HL-60 (cell line): ENCODE results near the gene YBEY.

Source experiments
- DNase-seq, 2 experiments: peaks; one replicate each; pipeline ENCODE4 v3.0.0-alpha.2; 2010 to 2020; ENCODE audit warnings: low read depth in 1 of 2, low spot score in 1 of 2
- H3K27ac ChIP-seq: fragments of 250-450 bp; sonication (Bioruptor Pico); replicated peaks from 2 replicates; pipeline ENCODE4 v1.5.1; 2020; ENCODE audit warnings: mild to moderate bottlenecking, moderate library complexity
- H3K27me3 ChIP-seq: fragments of 250-450 bp; sonication (Bioruptor Pico); 2 replicates; pipeline ENCODE4 v1.5.1; 2021; ENCODE audit warnings: mild to moderate bottlenecking, moderate library complexity; ENCODE audit not compliant: insufficient read depth, poor library complexity, severe bottlenecking
- H3K4me3 ChIP-seq: replicated peaks from 2 replicates; pipeline ENCODE4 v1.5.1; 2011; ENCODE audit warnings: mild to moderate bottlenecking, control low read depth, low read length; ENCODE audit not compliant: insufficient read depth
- GABPA ChIP-seq: IDR thresholded peaks from 2 replicates; pipeline ENCODE4 v1.6.1; 2012; ENCODE audit warnings: low read depth
- POLR2AphosphoS5 ChIP-seq: IDR thresholded peaks from 2 replicates; pipeline ENCODE4 v1.6.1; 2012; ENCODE audit warnings: low read depth
- SPI1 ChIP-seq: IDR thresholded peaks from 2 replicates; pipeline ENCODE4 v1.6.1; 2012; ENCODE audit warnings: low read depth, mild to moderate bottlenecking, borderline replicate concordance
- TF ChIP-seq, protein P1 (sequence below): IDR thresholded peaks from 2 replicates; pipeline ENCODE4 v1.6.1; 2012; ENCODE audit warnings: low read depth; ENCODE audit not compliant: insufficient replicate concordance
- TF ChIP-seq, protein P2 (sequence below): IDR thresholded peaks from one replicate; pipeline ENCODE4 v1.5.1; 2011; ENCODE audit warnings: low read length, control low read depth, inconsistent platforms; ENCODE audit not compliant: insufficient read depth

YBEY gene

DNA sequence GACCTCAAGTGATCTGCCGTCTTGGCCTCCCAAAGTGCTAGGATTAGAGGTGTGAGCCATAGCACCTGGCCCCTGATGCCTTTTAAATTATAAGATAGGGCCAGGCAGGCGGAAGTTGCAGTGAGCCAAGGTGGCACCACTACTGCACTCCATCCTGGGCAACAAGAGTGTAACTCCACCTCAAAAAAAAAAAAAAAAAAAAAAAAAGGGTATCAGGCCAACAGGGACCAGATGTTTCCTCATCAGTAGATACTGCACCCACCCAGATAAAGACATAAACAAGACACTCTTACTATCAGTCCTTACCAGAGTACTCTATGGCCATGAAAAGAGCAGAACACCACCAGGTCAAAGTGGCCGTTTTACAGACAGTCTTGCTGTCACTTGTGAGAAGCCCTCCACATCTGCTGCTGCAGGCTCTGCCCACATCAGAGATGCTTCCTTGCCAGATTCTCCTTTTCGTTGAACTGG is 34.2 kb downstream of the YBEY start:
- H3K4me3 ChIP-seq: no peak overlapping the region; the same call in 1 of the 2 replicates
- H3K27ac ChIP-seq: no peak overlapping the region

DNA sequence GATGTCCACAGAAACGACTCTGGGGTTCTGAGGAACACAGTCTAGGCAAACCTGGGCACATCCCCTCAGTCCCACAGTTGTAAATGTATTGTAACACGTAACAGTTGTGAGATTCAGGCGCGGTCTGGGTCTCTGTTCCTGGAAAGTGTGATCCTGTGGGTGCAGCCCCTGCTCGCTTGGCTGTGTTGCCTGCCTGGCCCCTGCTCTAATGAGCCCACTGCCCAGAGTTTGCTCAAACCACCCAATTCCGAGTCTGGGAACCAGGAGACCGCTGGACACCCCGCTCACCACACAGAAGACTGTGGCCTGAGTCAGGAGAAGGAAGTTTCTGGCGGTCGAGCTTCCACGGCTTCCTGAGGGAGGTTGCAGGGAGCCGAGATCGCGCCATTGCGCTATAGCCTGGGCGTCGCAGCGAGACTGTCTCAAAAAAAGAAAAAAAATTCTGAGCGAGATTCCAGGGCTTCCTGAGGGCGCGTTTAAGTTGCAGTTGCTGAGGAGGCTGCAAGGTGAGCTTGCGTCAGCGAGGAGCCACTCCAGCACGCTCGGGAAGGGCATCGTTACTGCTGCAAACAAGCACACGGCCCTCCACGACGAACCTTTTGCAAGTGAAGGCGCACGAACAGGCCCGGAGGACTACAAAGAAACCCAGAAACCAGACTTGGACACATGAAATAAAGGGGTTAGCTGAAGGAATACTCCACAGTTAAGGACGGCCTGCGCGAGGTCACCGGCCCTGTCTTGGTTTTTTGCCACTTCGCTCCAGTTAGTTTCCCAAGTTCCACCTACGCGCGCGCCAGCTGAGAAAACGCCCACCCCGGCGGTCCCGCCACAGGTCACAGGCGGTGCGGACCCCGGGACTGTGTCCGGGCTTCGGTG is 36.4 kb downstream of the YBEY start:
- TF ChIP-seq GABPA (no peak), POLR2AphosphoS5 (no peak; the same call in 1 of the 2 replicates), SPI1 (no peak)
- TF ChIP-seq, protein P1, sequence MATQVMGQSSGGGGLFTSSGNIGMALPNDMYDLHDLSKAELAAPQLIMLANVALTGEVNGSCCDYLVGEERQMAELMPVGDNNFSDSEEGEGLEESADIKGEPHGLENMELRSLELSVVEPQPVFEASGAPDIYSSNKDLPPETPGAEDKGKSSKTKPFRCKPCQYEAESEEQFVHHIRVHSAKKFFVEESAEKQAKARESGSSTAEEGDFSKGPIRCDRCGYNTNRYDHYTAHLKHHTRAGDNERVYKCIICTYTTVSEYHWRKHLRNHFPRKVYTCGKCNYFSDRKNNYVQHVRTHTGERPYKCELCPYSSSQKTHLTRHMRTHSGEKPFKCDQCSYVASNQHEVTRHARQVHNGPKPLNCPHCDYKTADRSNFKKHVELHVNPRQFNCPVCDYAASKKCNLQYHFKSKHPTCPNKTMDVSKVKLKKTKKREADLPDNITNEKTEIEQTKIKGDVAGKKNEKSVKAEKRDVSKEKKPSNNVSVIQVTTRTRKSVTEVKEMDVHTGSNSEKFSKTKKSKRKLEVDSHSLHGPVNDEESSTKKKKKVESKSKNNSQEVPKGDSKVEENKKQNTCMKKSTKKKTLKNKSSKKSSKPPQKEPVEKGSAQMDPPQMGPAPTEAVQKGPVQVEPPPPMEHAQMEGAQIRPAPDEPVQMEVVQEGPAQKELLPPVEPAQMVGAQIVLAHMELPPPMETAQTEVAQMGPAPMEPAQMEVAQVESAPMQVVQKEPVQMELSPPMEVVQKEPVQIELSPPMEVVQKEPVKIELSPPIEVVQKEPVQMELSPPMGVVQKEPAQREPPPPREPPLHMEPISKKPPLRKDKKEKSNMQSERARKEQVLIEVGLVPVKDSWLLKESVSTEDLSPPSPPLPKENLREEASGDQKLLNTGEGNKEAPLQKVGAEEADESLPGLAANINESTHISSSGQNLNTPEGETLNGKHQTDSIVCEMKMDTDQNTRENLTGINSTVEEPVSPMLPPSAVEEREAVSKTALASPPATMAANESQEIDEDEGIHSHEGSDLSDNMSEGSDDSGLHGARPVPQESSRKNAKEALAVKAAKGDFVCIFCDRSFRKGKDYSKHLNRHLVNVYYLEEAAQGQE: no peak
- TF ChIP-seq, protein P2, sequence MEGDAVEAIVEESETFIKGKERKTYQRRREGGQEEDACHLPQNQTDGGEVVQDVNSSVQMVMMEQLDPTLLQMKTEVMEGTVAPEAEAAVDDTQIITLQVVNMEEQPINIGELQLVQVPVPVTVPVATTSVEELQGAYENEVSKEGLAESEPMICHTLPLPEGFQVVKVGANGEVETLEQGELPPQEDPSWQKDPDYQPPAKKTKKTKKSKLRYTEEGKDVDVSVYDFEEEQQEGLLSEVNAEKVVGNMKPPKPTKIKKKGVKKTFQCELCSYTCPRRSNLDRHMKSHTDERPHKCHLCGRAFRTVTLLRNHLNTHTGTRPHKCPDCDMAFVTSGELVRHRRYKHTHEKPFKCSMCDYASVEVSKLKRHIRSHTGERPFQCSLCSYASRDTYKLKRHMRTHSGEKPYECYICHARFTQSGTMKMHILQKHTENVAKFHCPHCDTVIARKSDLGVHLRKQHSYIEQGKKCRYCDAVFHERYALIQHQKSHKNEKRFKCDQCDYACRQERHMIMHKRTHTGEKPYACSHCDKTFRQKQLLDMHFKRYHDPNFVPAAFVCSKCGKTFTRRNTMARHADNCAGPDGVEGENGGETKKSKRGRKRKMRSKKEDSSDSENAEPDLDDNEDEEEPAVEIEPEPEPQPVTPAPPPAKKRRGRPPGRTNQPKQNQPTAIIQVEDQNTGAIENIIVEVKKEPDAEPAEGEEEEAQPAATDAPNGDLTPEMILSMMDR: no peak
- Histone ChIP-seq H3K4me3 (peak overlapping the region; percentile 92), H3K27ac (peak overlapping the region; percentile 100), H3K27me3 (no peaks in the 10 kb centered on the region)
- DNase-seq: peak in 1 of 2 experiments; percentile 37

More for the DNA sequence above, 34.2 kb downstream of the YBEY start:
- no peak for TF ChIP-seq GABPA
- no peak for TF ChIP-seq POLR2AphosphoS5
- no peak for TF ChIP-seq SPI1
- TF ChIP-seq, protein P2: no peak
- TF ChIP-seq, protein P1: no peak
- DNase-seq: no peak
- H3K27me3 ChIP-seq: no peaks in the 10 kb centered on the region

DNA sequence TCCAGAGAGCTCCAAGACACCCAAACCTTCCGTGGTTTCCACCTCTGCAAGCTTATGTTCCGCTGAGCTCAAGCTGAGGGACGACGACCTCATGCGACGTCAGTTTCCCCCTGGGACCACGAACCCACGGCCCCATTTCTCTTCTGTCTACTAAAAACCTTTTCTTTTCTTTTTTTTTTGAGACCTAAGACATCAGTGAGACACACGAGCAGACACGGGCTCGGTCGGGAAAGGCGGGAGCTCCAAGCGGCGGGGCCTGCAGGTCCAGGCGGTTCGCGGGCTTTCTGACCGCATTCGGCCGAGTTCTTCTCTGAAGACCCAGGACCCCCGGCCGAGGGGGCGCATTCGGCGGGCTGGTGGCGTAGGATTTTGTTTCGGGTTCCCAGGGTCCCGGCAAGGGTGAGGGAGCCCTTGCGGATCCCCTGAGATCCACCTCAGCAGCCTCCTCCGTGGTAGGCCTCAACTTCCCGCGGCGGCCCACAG is 37.1 kb downstream of the YBEY start:
- TF ChIP-seq, protein P1: no peak
- no peak for TF ChIP-seq GABPA
- TF ChIP-seq SPI1: no peak
- TF ChIP-seq POLR2AphosphoS5: peak; percentile 30; the same call in 1 of the 2 replicates
- Histone ChIP-seq H3K4me3 (peak overlapping the region; percentile 92), H3K27me3 (no peaks in the 10 kb centered on the region), H3K27ac (peak overlapping the region; percentile 100)
- no peak for DNase-seq
